ENCODE data around the gene WIPF3. TPM values are rescaled to one million over a fixed set of nuclear protein-coding genes. Genes with fewer than 3 reads are reported as not detected.

WIPF3 gene
- total and polyA plus RNA-seq, 2 donors (not counting 1 experiment from before 2014, with no cell fraction given), result not detected

DNA sequence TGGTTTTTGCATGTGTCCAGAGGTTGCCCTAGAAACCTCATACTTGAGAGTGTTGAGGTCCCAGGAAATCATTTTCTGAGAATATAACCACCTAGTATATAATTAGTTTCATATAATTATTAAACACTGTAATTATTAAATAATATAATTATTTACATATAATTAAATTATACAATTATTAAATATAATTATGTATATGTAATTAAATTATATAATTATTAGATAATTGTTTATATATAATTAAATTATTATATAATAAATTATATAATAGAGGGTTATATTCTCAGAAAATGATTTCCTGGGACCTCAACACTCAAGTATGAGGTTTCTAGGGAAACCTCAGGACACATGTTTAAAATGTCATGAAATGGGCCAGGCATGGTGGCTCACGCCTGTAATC is 155.7 kb downstream of the WIPF3 start:
- Histone ChIP-seq H3K4me3 (ENCODE audit: control extremely low read depth in 1 of 5, extremely low read depth in 1 of 5, insufficient read depth in 1 of 5, low read depth in 2 of 5, low read length in 4 of 5) (no peak overlapping the region), H4K20me1 (ENCODE audit: control insufficient read depth, insufficient read depth, low read length, poor library complexity, severe bottlenecking) (peaks cover 5% of the 10 kb centered on the region), H3K9ac (ENCODE audit: low read length) (no peak overlapping the region), H3K27me3 (replicated peaks in 1 of 4; ENCODE audit: control extremely low read depth in 1 of 4, control insufficient read depth in 3 of 4, insufficient read depth in 4 of 4, low read length in 3 of 4) (no peaks in the 10 kb centered on the region), H3K27ac (ENCODE audit: low read length in 2 of 2) (no peak overlapping the region), H3K79me2 (ENCODE audit: control insufficient read depth, insufficient read depth, low read length) (no peaks in the 10 kb centered on the region), H3K4me2 (replicated peaks; ENCODE audit: low read depth, low read length, poor library complexity, severe bottlenecking) (no peak overlapping the region), H3K36me3 (replicated peaks in 1 of 2; ENCODE audit: control extremely low read depth in 1 of 2, control insufficient read depth in 1 of 2, extremely low read depth in 1 of 2, insufficient read depth in 2 of 2, low read length in 1 of 2) (peaks cover 0 to 9% of the 10 kb centered on the region in 2 experiments), H3K4me1 (ENCODE audit: control insufficient read depth in 2 of 2, insufficient read depth in 2 of 2, low read length in 2 of 2) (peaks cover under 1 to 7% of the 10 kb centered on the region in 2 donors), H3K9me3 (ENCODE audit: control extremely low read depth in 1 of 3, control insufficient read depth in 2 of 3, insufficient read depth in 1 of 3, low read length in 2 of 3) (no peaks in the 10 kb centered on the region), H2AFZ (ENCODE audit: insufficient read depth, low read depth, low read length, poor library complexity, severe bottlenecking) (no peak overlapping the region)
- H3K27ac Mint-ChIP-seq, result no peak overlapping the region
- DNase-seq (no peak), ATAC-seq (ENCODE audit: low read depth) (no peak)
- ChIA-PET CTCF (no interaction called here), POLR2A (no interaction called here)
- intact Hi-C loops (cut with micrococcal nuclease), result no loop called here
- TF ChIP-seq EZH2 (IDR thresholded peaks at IDR 0.05; ENCODE audit: borderline replicate concordance, insufficient read depth, low read depth, low read length, poor library complexity, severe bottlenecking), result no peak
- TF ChIP-seq, protein P1, sequence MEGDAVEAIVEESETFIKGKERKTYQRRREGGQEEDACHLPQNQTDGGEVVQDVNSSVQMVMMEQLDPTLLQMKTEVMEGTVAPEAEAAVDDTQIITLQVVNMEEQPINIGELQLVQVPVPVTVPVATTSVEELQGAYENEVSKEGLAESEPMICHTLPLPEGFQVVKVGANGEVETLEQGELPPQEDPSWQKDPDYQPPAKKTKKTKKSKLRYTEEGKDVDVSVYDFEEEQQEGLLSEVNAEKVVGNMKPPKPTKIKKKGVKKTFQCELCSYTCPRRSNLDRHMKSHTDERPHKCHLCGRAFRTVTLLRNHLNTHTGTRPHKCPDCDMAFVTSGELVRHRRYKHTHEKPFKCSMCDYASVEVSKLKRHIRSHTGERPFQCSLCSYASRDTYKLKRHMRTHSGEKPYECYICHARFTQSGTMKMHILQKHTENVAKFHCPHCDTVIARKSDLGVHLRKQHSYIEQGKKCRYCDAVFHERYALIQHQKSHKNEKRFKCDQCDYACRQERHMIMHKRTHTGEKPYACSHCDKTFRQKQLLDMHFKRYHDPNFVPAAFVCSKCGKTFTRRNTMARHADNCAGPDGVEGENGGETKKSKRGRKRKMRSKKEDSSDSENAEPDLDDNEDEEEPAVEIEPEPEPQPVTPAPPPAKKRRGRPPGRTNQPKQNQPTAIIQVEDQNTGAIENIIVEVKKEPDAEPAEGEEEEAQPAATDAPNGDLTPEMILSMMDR (IDR thresholded peaks at IDR 0.05), result no peak
- no peak overlapping the region for H3K4me3 Mint-ChIP-seq
- peaks cover 14% of the 10 kb centered on the region for H3K4me1 Mint-ChIP-seq
- H3K9me3 Mint-ChIP-seq (ENCODE audit: insufficient read depth), result no peaks in the 10 kb centered on the region
- no peaks in the 10 kb centered on the region for H3K27me3 Mint-ChIP-seq
- WGBS (ENCODE audit: insufficient coverage), result 86% methylated on average over 1 of the region's 1 CpG

DNA sequence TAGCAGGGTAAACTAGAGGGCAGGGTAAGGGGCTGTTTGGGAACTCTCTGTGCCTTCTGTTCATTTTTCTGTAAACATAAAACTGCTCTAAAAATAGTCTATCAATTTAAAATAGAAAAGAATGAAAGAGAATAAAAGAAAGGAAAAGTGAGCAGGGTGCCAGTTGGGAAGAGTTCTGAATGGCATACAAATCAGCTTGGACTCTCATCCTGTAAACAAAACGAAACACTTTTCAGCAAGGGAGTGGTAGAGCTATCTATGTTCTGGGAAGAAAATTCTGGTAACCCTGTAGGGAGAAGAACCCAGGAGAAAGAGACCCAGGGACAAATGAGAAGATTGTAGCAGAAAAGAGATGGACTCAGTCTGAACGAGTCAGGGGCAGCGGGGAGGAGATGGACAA is 158.7 kb downstream of the WIPF3 start:
- CTCF ChIA-PET, result no interaction called here
- H3K27me3 Mint-ChIP-seq, result no peaks in the 10 kb centered on the region
- H3K4me3 ChIP-seq (ENCODE audit: control extremely low read depth in 1 of 5, extremely low read depth in 1 of 5, insufficient read depth in 1 of 5, low read depth in 2 of 5, low read length in 4 of 5), result no peak overlapping the region
- TF ChIP-seq EZH2 (IDR thresholded peaks at IDR 0.05; ENCODE audit: borderline replicate concordance, insufficient read depth, low read depth, low read length, poor library complexity, severe bottlenecking), result no peak
- TF ChIP-seq, protein P1 (IDR thresholded peaks at IDR 0.05), result no peak
- intact Hi-C loops (cut with micrococcal nuclease), result no loop called here
- H3K27ac ChIP-seq (ENCODE audit: low read length in 2 of 2), result no peak overlapping the region
- no peaks in the 10 kb centered on the region for H3K9me3 ChIP-seq (ENCODE audit: control extremely low read depth in 1 of 3, control insufficient read depth in 2 of 3, insufficient read depth in 1 of 3, low read length in 2 of 3)
- WGBS (ENCODE audit: insufficient coverage), result 96% methylated on average over 3 of the region's 3 CpGs
- no peak overlapping the region for H3K9ac ChIP-seq (ENCODE audit: low read length)
- no peak for DNase-seq
- peaks cover 6% of the 10 kb centered on the region for H3K4me1 Mint-ChIP-seq
- H3K4me1 ChIP-seq (ENCODE audit: control insufficient read depth in 2 of 2, insufficient read depth in 2 of 2, low read length in 2 of 2), result no peaks in the 10 kb centered on the region
- H3K36me3 ChIP-seq (replicated peaks in 1 of 2; ENCODE audit: control extremely low read depth in 1 of 2, control insufficient read depth in 1 of 2, extremely low read depth in 1 of 2, insufficient read depth in 2 of 2, low read length in 1 of 2), result peaks cover 3 to 17% of the 10 kb centered on the region in 2 experiments
- POLR2A ChIA-PET, result no interaction called here
- H2AFZ ChIP-seq (ENCODE audit: insufficient read depth, low read depth, low read length, poor library complexity, severe bottlenecking), result no peak overlapping the region
- H3K4me3 Mint-ChIP-seq, result no peak overlapping the region
- no peaks in the 10 kb centered on the region for H3K27me3 ChIP-seq (replicated peaks in 1 of 4; ENCODE audit: control extremely low read depth in 1 of 4, control insufficient read depth in 3 of 4, insufficient read depth in 4 of 4, low read length in 3 of 4)
- no peak overlapping the region for H3K4me2 ChIP-seq (replicated peaks; ENCODE audit: low read depth, low read length, poor library complexity, severe bottlenecking)
- H4K20me1 ChIP-seq (ENCODE audit: control insufficient read depth, insufficient read depth, low read length, poor library complexity, severe bottlenecking), result peaks cover 11% of the 10 kb centered on the region
- no peak overlapping the region for H3K27ac Mint-ChIP-seq
- peaks cover 10% of the 10 kb centered on the region for H3K79me2 ChIP-seq (ENCODE audit: control insufficient read depth, insufficient read depth, low read length)
- ATAC-seq (ENCODE audit: low read depth), result no peak
- H3K9me3 Mint-ChIP-seq (ENCODE audit: insufficient read depth), result no peaks in the 10 kb centered on the region

Small RNAs within 50 kb of the gene (small RNA-seq; reads per million reads assigned to genes)
- not detected for gene RF01210 (ENCODE audit: insufficient read length, low read depth, low replicate concordance)

Other genes with a start within 250 kb of the WIPF3 start
- gene PRR15, start 242.7 kb upstream of the WIPF3 start, total RNA-seq, result not detected in 2 replicates
- 0.04 TPM in 1 of 2 replicates, not detected in the other for gene PRR15, start 242.7 kb upstream of the WIPF3 start, polyA plus RNA-seq
- gene SCRN1, start 183.3 kb downstream of the WIPF3 start, total RNA-seq, result 59.4 and 66.6 TPM in 2 replicates
- gene SCRN1, start 183.3 kb downstream of the WIPF3 start, polyA plus RNA-seq, result 14.4 and 16.6 TPM in 2 replicates
- 4.2 and 5.7 TPM in 2 replicates for gene FKBP14, start 220.2 kb downstream of the WIPF3 start, total RNA-seq
- 2.8 and 4.1 TPM in 2 replicates for gene FKBP14, start 220.2 kb downstream of the WIPF3 start, polyA plus RNA-seq
- 10.5 and 11.8 TPM in 2 replicates for gene PLEKHA8, start 221.9 kb downstream of the WIPF3 start, total RNA-seq
- 1.7 and 2.3 TPM in 2 replicates for gene PLEKHA8, start 221.9 kb downstream of the WIPF3 start, polyA plus RNA-seq